Left renal pelvis (tissue), 4 donors: ENCODE measurements around the gene CBLB. TPM values are rescaled to one million over a fixed set of nuclear protein-coding genes. Genes with fewer than 3 reads are reported as not detected.

Source experiments
- DNase-seq, 4 donors: peaks; one replicate each; pipeline ENCODE4 v3.0.0-alpha.2; 2013; ENCODE audit warnings: low read depth in 4 of 4, low spot score in 3 of 4
- polyA plus RNA-seq, 4 donors: library from polyadenylated mRNA; unstranded; fragments of 120-200 nt; gene quantifications; one replicate each; pipeline ENCODE4 v1.2.1, GENCODE V29; 2013; ENCODE audit not compliant: insufficient read length in 4 of 4

Gene CBLB
- polyA plus RNA-seq, 4 donors, result 40.2 to 53.7 (median 49.5) TPM

DNA sequence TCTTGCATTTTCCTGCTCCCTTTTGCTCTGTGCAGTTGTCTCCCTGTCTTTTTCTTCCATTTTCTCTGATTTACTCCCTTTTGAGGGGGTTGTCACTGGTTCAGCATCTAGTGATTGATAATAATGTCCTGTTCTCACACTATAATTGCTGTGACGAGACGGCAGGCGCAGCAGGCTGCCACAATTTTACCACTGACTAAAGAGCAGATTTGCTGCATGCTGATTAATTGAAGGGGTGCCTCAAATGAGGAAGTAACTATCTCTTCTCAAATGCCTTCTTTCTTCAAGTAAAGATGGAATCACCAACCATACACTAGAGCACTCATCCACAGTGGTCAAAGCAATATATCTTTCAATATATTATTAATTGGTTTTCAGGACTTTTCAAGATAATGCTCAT, 219.3 kb downstream of the CBLB start:
- no peak for DNase-seq

DNA sequence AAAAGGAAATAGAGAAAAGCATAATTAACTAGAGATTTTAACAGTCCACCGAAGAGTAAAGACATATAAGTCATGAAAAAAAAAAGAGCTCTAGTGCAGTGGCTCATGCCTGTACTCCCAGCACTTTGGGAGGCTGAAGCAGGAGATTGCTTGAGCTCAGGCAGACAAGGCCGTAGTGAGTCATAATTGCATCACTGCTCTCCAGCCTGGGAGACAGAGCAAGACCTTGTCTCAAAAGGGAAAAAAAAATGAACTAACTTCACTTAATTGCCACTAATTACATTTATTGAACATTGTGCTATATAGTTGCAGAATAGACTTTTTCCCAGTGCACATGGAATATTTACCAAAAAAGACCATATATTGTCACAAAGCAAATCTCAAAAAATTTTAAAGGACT, 221.8 kb downstream of the CBLB start:
- no peak for DNase-seq

DNA sequence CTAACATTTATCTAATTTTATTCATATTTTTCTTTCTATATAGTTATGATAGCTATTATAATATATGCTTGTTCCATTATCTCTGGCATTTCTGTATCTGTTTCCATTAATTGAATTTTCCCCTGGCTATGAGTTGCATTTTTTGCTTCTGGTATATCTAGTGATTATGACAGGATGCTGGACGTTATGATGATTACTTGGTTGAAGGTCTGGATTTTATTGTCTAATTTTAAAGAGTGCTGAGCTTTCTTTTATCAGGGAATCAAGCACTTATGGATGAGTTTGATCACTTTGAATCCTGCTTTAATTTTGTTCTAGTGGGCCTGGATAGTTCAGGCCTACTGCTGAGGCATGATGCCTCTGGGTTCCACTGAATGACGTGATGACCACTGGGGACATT, 229.7 kb downstream of the CBLB start:
- DNase-seq, result no peak

- DNase-seq, result no peak
These were observed 234.1 kb downstream of the CBLB start for GRCh38 chr3:105634708-105635107.

GRCh38 chr3:105629718-105630117, 239.1 kb downstream of the CBLB start:
- DNase-seq, result no peak

DNA sequence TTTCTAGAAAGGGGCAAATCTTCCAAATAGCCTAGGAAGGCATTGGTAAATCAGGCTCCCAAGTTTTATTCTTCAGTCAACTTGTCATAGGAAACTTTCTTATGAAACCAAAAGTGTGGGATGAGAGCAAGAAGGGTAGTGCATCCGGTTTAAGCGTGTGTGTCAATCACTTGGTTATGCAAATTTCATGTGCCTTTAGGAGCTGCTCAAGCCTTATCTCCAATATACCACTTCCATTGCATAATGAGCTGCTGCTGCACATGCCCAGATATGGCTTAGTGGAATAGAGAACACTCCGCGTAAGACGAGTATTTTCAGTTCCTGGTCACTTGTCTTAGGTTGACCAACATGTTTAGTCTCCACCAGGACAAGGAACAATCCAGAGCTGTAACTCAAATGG, 242.1 kb downstream of the CBLB start:
- no peak for DNase-seq

GRCh38 chr3:105622169-105622568, 246.6 kb downstream of the CBLB start:
- no peak for DNase-seq

- DNase-seq, result no peak
These were observed 248.6 kb downstream of the CBLB start for GRCh38 chr3:105620236-105620635.

- DNase-seq, result no peak
These were observed 249.2 kb downstream of the CBLB start for GRCh38 chr3:105619651-105620050.

- DNase-seq, result no peak
These were observed 250.3 kb downstream of the CBLB start for GRCh38 chr3:105618556-105618955.

GRCh38 chr3:105616374-105617121, 252.3 kb downstream of the CBLB start:
- DNase-seq, result no peak

- no peak for DNase-seq
These were observed 253.0 kb downstream of the CBLB start for GRCh38 chr3:105615814-105616213.

DNA sequence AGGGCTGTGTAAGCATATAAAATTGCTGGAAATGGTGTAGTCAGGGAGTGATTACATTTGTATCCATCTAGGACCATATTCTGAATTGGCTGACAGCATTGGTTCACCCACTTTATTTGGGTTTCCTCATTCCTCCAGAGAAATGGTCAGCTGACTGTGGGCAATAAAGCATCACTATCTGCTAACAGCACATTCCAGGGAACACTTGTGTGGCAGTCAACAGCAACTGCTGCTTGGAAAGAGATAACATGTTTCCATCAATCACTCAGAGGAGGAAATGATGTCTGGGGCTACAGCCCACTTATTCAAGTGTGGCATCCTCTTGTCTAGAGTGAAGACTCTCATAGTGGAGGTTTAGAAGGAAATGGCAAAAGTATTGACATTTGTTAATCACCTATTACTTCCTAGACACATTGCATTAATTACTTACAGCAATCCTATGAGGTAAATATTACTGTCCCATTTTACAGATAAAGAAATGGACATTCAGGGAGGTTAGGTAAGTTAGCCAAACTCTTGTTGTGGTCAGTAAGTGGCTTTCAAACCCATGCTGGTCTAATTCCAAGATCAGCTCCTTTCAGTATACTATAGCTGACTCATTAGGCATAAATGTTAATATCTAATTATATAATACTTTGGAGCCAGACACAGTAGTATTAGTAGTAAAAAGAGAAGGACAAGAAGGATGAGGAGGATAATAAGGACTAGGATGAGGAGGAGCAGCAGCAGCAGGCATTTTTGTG, 254.4 kb downstream of the CBLB start:
- DNase-seq, result no peak

DNA sequence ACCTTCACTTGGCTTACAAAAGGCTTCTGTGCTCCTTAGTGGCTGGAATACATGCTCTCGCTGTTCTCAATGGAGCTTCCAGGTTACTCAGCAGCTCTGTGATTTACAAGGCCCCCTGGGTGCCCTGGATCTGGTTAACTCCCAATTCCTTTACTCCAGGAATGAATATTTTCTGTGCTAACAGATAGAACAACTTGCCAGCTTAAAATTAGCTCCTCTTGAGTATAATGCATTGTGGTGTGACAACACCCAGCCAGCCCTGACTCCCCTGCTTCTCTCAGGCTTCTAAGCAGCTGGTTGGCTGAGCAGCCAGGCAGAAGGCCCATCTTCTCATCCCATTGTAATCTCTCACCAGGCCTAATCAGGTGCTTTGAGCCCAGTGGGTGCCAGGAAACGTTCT, 255.7 kb downstream of the CBLB start:
- DNase-seq, result no peak

GRCh38 chr3:105611304-105612192, 257.3 kb downstream of the CBLB start:
- DNase-seq, result peak in 1 of 4 donors; percentile 7

DNA sequence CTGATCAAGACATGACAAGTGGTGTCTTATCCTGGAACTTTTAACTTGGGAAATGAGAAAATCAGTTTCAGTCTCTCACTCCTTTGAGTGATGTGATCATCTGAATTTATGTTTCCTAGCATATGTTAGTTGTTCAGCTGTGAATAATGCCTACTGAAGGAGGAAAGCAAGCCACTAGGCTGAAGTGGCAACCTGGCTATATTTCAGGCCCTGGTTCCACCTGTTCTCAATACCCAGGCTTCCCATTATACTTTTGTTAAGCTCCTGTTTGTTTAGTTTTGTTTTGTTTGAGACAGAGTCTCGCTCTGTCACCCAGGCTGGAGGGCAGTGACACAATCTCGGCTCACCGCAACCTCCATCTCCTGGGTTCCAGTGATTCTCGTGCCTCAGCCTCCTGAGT, 258.3 kb downstream of the CBLB start:
- DNase-seq, result no peak

DNA sequence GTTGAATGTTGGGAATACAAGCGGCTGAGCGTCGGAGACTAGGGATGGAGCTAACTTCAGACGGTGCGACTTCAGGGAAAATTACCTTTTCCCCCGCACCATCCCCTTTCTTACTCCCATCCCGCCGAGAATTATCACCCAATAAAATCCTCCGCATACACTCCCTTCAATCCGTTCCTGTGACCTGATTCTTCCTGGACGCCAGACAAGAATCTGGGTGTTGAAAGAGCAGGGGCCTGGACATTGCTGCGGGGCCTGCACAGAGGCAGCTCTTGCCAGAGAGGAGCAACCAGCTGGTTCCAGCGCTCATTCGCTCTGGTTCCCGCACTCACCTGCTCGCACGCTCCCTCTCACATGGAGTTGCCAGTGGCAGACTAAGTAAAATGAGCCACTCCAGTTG, 260.2 kb downstream of the CBLB start:
- no peak for DNase-seq

DNA sequence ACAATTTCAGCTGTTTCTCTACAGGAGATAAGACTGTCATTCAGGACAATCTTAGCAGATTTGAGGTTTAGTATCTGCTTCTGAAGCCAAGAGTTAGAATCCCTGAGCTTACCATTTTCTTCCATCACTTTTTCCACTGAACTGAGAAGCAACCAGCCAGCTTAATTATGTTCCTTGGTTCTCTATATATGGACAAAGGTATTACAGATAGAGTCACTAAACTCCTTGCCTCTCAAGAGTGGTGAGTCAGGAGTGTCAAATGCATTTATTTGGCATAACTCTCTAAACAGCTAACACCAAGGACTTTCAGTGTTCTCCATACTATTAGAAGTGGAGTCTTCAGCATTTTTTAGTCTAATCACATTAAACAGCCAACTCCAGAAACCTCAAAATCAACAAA, 262.8 kb downstream of the CBLB start:
- no peak for DNase-seq
